ENCODE data around the gene DLST.
A peak's percentile ranks its signal among the peaks of the same experiment; 100 is the strongest.
"Not testable (repeated sequence)": the region's sequence is repeated elsewhere in the genome, so short reads cannot be mapped to it uniquely, and the experiment has no call there.

DLST gene

DNA sequence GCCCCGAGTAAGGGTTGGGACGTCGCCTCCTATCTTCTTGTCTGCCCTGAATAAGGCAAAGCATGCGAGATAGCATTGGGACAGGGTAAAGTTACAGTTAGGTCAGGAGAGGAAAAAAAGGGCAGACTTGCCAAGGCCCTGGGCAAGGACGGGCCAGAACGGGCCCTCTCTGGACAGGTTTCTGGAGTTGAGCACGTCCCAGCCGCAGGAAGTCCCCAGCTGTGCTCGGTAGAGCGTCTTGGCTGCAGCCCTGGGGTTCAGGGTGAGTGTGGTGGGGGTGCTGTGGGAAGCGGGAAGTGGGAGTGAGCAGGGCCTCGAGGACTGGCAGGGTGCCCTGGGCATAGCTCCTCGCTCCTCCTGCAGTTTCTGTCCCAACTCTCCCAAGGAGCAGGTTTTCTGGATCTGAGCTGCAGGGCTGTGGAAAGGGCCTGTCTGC, 35.9 kb downstream of the DLST start:
- DNase-seq (ENCODE audit: low read depth in 2 of 2) = no peak

DNA sequence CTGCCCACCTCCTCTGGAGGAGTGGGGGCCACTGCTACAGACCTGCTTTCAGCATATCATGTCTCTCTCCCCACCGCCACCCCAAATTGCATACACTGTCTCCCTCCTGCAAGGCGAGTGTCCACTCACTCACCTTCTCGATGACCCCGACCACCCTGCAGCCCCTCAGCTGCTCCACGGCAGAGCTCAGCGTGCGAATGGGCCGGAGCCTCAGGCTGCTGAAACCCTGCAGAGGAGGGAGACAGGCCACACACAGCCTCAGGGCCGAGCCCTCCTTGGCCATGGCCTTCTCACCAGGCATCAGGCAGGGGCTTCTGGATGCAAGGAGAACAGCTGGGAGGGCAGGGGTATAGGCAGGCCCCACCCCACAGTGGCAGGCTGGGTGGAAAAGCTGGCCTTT, 36.7 kb downstream of the DLST start:
- DNase-seq (ENCODE audit: low read depth in 2 of 2) = no peak

DNA sequence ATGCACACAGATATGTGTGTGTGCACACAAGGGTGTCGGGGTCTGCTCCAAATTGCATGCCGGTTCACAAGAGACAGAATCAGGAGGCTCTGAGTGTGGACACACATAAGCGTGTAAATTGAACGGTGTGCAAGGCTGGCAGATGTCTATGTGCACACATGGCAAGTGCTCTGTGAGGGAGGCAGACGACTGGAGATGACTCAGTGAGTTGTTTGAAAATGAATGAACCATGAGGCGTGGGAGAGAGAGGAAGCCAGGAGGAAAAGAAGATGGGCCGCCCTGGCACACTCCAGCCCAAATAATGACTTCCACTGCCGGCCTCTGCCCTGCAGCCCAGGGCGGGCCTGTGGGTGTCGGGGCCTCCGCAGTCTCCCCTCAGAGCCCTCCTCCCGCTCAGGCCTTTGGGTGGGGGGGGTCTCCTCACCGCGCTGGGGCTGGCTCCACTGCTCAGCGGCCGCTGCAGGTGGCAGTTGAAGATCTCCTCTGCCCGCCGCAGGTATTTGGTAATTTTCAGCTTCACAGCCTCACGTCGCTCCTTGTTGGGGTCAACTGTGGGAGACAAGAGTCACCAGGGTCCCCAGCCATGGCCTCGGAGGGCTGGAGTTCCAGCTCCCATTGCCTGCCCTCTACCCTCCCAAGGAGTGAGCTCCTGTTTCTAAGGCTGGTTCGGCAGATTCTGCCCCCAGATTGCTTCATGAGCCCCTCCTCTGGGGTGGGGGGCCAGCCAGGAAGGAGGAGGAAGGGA, 37.9 kb downstream of the DLST start:
- no peak for DNase-seq (ENCODE audit: low read depth in 2 of 2)

DNA sequence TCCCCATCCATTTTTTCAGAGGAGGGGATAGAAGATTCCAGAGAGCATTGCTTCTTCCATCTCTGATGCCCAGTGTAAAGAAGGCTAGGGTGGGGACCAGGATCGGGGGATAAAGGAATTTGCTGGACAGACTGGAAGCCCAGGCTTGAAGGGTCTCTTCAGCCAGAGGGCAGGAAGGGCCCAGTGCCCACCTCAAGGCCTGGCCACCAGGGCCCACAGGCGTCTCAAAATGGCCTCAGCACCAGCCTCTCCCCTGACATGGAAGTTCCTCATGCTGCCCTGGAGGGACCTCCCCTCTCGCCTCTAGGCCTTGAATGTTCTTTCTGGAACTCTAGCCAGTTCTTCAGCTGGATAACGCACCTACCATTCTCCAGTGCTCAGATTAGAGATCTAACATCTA, 38.6 kb downstream of the DLST start:
- no peak for DNase-seq (ENCODE audit: low read depth in 2 of 2)

DNA sequence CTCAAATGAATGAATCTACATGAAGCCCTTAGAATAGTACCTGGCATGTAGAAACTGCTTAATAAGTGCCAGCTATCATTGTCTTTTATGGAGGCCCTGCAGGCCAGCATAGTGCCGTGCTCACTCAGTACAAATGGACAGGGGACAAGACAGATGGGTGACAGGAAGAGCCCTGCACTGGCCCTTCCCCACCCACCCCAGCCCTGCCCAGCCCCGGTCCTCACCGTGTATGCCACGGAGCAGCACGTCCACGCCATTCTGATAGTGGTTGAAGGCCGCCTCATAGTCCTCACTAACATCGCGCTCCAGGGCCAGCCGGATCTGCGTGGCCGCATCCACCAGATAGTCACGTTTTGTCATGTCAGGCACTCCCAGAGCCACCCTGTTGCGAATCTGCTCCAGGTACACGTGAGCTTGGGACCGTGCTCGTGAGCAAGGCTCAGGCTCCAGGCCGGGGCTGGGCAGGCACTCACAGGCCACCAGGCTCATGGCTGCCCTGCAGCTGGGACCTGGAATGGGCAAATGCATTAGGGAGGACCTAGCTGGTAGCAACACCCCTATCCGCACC, 39.4 kb downstream of the DLST start:
- DNase-seq (ENCODE audit: low read depth in 2 of 2) = no peak

DNA sequence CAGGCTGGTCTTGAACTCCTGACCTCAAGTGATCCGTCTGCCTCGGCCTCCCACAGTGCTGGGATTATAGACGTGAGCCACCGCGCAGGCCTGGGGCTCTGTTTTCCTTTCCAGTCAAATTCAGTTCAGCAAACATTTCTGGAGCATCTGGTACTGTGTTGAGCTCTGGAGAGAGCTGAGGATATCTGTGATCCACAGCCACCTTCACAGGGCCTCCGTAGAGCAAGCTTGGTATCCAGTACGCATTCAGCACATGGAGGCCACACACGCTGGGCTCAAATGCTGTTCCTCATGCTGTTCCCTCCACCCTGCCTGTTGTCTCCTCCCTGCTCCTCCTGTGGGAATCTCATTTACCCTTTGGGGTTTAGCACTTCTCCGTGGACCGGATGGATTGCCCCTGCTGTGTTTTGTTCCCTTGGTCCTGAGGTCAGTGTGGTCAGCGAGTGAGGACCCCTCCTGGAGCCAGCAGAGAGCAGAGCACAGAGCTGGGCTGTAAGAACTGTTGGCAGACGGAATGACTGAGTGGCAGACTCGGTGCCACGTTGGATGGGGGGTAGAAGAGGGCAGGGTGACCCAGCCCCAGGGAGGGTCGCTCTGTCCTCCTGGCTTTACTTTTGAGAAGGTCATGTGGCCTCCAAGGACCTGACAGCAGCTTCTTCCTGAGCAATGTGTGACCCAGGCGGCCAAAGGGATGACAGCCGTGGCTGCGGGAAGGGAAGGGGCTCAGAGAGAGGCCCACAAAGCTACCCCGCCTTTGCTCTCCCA, 40.5 kb downstream of the DLST start:
- DNase-seq (ENCODE audit: low read depth in 2 of 2) = no peak

DNA sequence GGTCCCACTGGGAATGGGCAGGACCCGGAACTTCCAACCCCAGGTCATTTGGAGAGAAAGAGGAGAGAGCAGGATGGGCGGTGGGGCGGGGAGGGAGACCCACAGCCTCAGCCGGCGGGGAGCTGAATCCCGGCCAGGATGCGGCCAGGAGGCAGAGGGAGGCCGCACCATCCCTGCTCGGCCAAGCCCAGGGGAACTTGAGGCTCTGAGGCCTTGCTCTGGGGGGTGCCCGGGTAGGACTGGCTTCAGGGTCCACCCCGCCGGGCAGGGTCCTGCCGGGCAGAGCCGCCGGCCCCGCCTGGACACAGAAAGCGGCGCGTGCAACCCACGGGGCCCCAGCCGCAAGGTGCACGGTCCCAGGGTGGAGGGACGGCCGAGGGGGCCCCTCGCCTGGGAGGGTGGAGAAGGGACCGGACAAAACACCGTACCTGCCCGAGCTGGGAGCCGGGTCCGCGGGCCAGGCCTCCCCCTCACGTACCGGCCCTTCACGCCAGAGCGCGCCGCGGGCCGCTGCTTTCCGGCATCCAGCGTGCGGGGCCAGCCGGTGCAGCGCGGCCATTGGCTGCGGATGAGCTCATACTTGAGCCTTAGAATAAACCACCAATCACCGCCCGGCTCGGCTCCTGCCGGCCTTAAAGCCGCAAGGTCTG, 41.2 kb downstream of the DLST start, which contains the start of gene RPS6KL1:
Gene RPS6KL1 (minus strand): TSS at position 509 of the 650 bp plus-strand sequence. CDS start 1,719 bp downstream, outside the sequence.
- DNase-seq (ENCODE audit: low read depth in 2 of 2) = peak in 1 of 2 donors; percentile 26

DNA sequence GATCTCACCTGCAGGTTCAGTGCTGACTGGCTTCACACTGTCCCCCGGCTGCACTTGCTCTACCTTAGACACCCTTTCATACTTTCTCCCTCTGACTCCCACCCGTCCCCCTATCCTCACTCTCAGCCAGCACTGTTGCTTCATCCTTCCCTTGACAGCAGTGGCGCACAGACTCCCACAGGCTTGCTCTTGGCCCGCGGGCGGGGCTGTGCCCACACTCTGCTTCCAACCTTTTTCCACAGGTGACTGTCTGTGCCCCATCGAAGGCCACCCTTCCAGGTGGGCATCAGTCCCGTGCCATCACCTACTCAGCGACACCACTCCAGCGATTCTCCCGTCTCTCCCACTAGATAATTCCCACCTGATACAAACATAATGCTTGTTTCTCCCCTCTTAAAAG, 42.3 kb downstream of the DLST start:
- DNase-seq (ENCODE audit: low read depth in 2 of 2) = no peak

DNA sequence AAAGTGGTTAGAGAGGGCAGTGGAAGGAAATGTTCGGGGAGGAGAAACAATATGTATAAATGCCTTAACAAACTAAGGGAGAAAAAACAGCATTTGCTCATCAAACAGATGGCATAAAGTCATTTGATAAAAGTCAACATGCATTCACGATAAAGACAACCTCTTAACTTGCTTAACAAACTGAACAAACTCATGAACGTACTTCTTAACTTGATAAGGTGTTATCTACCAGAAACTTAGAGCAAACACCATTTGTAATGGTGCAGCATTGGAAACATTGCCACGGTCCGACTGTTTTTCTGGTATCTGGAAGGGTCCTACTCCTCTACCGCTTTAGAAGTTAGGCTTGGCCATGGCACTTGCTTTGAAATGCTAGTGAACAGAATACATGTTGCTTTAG, 45.5 kb downstream of the DLST start:
- DNase-seq (ENCODE audit: low read depth in 2 of 2) = no peak

DNA sequence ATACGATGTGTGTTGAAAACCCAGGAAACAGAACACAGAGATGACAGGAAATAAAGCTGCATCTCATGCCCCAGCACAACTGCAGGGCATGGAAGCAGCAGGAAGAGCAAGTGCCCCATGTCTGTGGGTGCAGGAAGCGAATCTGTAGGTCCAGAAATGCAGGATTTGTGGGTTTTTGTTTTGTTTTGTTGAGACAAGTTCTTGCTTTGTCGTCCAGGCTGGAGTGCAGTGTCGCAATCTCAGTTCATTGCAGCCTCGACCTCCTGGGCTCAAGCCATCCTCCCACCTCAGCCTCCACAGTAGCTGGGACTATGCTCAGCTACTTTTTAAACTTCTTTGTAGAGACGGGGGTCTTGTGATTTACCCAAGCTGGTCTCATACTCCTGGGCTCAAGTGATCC, 47.5 kb downstream of the DLST start:
- no peak for DNase-seq (ENCODE audit: low read depth in 2 of 2)

DNA sequence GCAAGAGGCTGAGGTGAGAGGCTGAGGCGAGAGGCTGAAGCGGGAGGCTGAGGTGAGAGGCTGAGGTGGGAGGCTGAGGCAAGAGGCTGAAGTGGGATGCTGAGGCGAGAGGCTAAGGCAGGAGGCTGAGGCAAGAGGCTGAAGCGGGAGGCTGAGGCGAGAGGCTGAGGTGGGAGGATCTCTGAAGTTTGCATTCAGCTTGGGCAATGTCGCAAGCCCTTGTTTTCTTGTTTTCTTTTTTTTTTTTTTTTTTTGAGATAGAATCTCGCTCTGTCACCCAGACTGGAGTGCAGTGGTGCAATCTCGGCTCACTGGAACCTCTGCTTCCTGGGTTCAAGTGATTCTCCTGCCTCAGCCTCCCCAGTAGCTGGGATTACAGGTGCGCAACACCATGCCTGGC, 50.0 kb downstream of the DLST start:
- DNase-seq (ENCODE audit: low read depth in 2 of 2) = not testable (repeated sequence)

DNA sequence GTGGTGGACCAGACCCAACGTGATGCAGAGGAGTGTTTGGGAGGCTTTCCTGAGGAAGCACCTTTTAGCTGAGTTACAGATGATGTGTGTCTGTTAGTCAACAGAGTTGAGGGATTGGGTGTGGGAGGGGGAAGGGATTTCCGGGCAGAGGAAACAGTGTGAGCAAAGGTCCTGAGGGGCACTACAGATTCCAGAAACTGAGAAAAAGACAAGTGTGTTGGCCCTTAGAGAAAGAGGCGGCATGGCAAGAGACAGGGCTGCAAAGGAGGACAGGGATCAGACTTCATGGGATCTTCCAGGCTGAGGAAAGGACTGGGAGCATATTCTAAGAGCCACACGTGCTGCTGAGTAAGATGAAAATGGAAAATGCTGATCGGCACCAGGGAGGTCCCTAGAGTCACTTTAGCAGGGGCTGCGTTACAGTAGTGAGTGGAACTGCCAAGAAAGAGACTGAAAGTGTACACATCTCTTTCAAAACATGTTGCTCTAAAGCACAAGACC, 50.7 kb downstream of the DLST start:
- DNase-seq (ENCODE audit: low read depth in 2 of 2) = no peak

DNA sequence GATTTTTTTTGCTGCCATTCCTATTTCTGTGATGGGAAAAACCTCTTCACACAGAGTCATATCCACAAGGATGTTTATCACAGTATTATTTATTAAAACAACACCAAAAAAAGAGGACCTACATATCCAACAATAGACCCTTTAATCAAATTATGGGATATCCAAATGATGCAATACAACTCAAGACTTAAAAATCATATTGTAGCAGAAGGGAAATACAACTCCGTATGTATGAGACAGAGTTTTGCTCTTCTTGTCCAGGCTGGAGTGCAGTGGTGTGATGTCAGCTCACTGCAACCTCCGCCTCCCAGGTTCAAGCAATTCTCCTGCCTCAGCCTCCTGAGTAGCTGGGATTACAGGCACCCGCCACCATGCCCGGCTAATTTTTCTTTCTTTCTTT, 51.2 kb downstream of the DLST start:
- not testable (repeated sequence) for DNase-seq (ENCODE audit: low read depth in 2 of 2)

DNA sequence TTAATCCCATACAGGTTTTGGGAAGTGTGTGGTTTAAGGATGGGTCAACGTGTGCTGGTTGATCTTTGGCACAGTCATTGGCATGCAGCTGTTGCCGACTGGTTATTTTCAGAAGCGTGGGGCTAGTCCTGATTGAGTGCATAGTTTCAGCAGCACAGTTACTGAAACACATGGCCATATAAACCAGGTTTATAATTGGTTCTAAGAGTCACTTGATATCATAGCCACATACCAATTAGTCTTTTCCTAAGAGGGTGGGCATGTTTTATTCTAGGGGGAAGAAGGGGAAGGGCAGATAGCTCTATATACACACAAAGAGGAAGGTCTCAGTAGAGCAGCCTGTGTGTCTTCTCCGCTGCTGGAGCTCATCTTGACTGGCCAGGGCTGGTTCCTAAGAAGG, 52.3 kb downstream of the DLST start:
- no peak for DNase-seq (ENCODE audit: low read depth in 2 of 2)

DNA sequence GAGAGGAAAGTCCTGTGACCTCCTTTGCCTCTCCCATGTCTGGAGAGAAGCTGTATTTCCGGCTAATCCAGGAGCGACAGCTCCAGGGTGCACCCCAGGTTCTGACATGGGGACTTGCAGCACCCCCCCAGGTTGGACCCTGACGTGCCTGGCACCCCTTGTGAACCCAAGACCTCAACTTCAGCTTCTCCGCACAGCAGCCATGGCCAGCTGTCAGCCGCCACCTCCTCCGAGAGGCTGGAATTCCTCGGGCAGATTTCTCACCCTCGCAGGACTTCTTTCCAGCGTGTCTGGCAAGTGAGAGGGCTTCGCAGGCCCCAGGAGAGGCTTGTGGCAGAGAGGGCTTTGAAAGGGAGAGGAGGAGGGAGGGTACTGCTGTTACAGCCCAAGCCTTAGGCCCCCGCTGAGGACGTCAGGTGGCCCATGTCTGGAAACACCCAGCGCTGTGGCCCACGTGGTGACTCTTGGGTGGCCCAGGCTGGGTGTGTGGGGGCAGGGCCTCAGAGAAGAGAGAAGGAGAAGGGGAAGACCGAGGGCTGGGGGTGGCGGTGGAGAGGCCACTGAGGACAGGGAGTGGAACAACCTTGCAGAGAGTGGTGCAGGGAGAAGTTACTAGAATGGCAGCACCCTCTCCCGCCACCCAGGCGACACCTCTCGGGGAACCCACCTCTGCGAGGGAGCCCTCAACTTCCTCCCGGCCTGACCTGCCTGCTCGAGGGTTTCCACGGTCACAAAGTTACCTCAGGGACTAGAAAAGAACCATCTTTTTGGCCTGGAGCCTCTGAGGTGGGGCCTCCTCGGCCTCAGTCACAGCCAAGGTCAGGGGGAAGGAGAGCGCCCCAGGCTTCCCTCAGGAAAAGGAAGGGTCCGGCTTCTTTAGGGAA, 53.0 kb downstream of the DLST start:
- DNase-seq (ENCODE audit: low read depth in 2 of 2) = no peak

DNA sequence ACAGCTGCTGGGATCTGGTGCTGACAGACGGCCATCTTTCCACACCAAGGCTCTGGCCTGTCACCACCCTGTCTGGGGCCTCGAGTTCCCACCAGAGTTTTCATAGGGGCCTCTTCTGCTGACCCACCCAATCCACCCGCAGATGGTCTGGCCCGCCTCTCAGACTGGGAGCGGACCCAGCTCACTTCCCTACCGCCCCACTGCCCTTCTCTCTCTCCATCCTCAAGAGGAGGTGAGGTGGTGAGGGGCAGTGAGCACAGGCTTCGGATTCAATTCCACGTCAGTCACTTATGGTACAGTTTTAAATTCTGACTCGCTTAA, 53.6 kb downstream of the DLST start:
- DNase-seq (ENCODE audit: low read depth in 2 of 2) = no peak

DNA sequence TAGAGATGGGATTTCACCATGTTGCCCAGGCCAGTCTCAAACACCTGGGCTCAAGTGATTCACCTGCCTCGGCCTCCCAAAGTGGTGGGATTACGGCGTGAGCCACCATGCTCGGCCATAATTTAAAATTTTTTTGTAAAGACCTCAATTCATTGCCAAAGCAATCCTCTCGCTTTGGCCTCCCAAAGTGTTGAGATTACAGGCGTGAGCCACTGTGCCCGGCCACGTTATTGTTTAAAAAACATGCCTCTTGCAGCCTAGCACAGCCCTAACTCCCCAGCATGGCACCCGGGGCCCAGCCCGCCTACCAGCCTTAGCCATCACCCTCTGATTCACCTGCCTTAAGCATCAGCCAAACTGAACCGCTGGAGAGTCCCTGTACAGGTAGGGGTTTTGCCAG, 54.4 kb downstream of the DLST start:
- DNase-seq (ENCODE audit: low read depth in 2 of 2) = no peak

DNA sequence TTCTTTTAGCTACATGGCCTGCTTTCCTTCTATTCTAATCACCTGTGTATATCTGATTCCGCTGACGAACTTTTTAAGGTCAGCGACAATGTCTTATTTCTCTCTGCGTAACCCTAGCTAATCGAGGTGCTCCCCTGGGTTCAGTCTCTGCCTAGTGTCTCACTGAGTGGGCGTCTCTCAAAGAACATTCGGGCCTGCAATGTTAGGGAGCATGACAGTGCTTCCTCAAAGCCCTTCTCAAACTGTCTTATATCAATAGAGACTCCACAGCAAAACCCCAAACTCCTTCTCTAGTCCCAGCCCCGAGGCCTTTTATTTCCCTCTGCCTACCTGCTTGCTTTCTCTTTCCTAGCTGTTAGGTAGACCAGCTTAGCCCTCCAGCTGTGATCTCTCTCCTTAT, 55.0 kb downstream of the DLST start:
- no peak for DNase-seq (ENCODE audit: low read depth in 2 of 2)

DNA sequence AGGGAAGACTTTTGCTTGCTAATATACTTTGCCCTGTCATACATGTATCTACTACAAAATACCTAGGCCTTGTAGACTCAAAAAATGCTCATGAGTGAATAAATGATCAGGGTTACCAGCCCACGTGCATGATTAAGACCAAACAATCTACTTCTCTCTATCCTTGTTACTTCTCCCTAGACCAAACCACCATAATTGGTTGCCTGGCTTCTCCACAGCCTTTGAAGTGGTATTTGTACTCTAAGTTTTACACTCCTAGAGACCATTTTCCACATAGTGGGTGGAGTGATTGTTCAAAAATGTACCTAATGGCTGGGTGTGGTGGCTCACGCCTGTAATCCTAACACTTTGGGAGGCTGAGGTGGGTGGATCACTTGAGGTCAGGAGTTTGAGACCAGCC, 55.5 kb downstream of the DLST start:
- DNase-seq (ENCODE audit: low read depth in 2 of 2) = no peak

DNA sequence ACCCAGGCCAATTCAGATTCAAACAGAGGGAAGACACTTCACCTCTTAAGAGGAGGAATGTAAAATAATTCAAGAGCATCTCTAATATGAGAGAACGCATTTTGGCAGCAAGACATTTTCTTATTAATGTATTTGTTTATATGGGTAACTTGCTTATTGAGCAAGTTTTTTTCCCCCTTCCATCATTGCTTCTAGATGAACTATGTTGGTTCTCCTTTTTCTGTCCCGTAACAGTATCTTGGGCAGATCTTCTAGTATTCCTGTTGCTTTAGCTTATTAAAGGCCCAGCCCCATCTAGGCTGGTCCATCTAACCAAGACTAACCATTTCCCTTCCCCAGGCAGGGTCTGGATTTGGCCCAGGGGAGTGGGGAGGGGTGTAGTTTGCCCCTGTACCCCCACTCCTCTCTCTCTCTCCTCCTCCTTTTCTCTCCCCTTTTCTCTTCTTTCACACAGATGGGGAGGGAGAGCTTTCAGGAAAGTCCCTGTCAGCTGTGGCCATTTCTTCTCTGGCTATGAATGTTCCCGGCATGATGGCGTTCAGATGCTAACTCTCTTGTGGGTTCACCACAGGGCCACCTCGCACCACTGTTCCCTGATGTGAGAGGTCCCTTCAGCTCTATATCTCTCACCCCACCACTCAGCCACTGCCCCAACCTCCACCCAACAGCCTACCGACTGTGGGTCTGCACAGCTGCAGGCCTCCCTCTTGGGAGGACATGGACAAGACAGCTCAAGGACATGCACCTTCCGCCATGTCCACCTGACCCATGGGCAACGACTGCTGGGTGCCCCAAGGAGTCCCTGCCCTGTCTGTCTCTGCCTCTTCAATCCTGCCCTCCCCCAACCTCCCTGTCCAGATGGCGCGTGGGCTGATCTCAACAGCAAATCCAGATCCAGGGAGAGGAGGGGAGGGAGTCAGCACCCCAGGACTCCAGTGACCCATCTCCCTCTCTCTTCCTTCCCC, 57.1 kb downstream of the DLST start:
- no peak for DNase-seq (ENCODE audit: low read depth in 2 of 2)
